HTERT RPE-1 (cell line): Measurements from ENCODE around the gene INTS15.

ENCODE experiments used
- in situ Hi-C: fragments of 300-500 bp; cut with MboI; formaldehyde crosslinking; loops from 4 replicates; pipeline ENCODE4 v1.14.3; 2020; ENCODE audit warnings: low sequenced_read_pairs

The INTS15 gene

GRCh38 chr7:6589829-6590644 lies at the start of gene INTS15:
Gene INTS15, plus strand, starts transcription at chr7:6590021. Its CDS starts 263 bp downstream, at chr7:6590284.
- in situ Hi-C loops = no loop called here

- in situ Hi-C loops = no loop called here
Observed at GRCh38 chr7:6542368-6542767, 47.5 kb upstream of the INTS15 start.

- in situ Hi-C loops = no loop called here
Observed at GRCh38 chr7:6545398-6546126, 44.3 kb upstream of the INTS15 start.

GRCh38 chr7:6546498-6547251 lies 43.1 kb upstream of the INTS15 start:
- in situ Hi-C loops = no loop called here

- in situ Hi-C loops = no loop called here
Observed at GRCh38 chr7:6547400-6547799, 42.4 kb upstream of the INTS15 start.

GRCh38 chr7:6551016-6551511 lies 38.8 kb upstream of the INTS15 start, which contains the start of gene GRID2IP:
Gene GRID2IP, minus strand, starts transcription at chr7:6551461. Its CDS starts 25 bp downstream, at chr7:6551436.
- in situ Hi-C loops = no loop called here

- in situ Hi-C loops = no loop called here
Observed at GRCh38 chr7:6553448-6554044, 36.3 kb upstream of the INTS15 start.

GRCh38 chr7:6554848-6555247 lies 35.0 kb upstream of the INTS15 start:
- in situ Hi-C loops = no loop called here

- in situ Hi-C loops = no loop called here
Observed at GRCh38 chr7:6556196-6556595, 33.6 kb upstream of the INTS15 start.

GRCh38 chr7:6558837-6559236 lies 31.0 kb upstream of the INTS15 start:
- in situ Hi-C loops = no loop called here

- in situ Hi-C loops = no loop called here
Observed at GRCh38 chr7:6559896-6560295, 29.9 kb upstream of the INTS15 start.

- in situ Hi-C loops = no loop called here
Observed at GRCh38 chr7:6562106-6562505, 27.7 kb upstream of the INTS15 start.

- in situ Hi-C loops = no loop called here
Observed at GRCh38 chr7:6563936-6564770, 25.7 kb upstream of the INTS15 start.

GRCh38 chr7:6565655-6566054 lies 24.2 kb upstream of the INTS15 start:
- in situ Hi-C loops = no loop called here

GRCh38 chr7:6567886-6568285 lies 21.9 kb upstream of the INTS15 start:
- in situ Hi-C loops = no loop called here

- in situ Hi-C loops = no loop called here
Observed at GRCh38 chr7:6571160-6571779, 18.6 kb upstream of the INTS15 start.

GRCh38 chr7:6575281-6576023 lies 14.4 kb upstream of the INTS15 start:
- in situ Hi-C loops = no loop called here

GRCh38 chr7:6576024-6576866 lies 13.6 kb upstream of the INTS15 start:
- in situ Hi-C loops = no loop called here
